B cell (primary cell): ENCODE measurements around the gene EPSTI1. TPM values are rescaled to one million over a fixed set of nuclear protein-coding genes. Genes with fewer than 3 reads are reported as not detected.

ENCODE experiments used
- ATAC-seq: fragments of 200-7000 bp; cut with Tn5 transposase; one replicate; pipeline ENCODE4 v1.10.0; 2021; ENCODE audit warnings: low read depth, mild to moderate bottlenecking, moderate number of reproducible peaks, moderate library complexity
- CTCF ChIA-PET: fragments of 350-600 bp; sonication (Branson Sonifier 250); formaldehyde crosslinking; loops from one replicate; lab custom pipeline; 2021; ENCODE audit warnings: antibody characterized with exemption, inconsistent platforms; lab: Charles Lee
- POLR2A ChIA-PET: fragments of 350-600 bp; sonication (Branson Sonifier 250); formaldehyde crosslinking; loops from one replicate; lab custom pipeline; 2021; ENCODE audit warnings: antibody characterized with exemption; lab: Charles Lee
- DNase-seq: peaks from one replicate; pipeline ENCODE4 v3.0.0; 2013
- H2AFZ ChIP-seq: 2 replicates; pipeline ENCODE4 v1.6.1; 2012; ENCODE audit warnings: mild to moderate bottlenecking, low read depth, low read length; ENCODE audit not compliant: insufficient read depth, poor library complexity, severe bottlenecking
- H3K27ac ChIP-seq, 2 donors: 1 replicate in 1 of 2; 2 replicates in 1 of 2; pipeline ENCODE4 v1.5.1; 2012 to 2013; ENCODE audit warnings: low read length in 2 of 2, mild to moderate bottlenecking in 2 of 2, moderate library complexity in 1 of 2
- H3K27me3 ChIP-seq, 4 experiments: fragments of 200-600 bp in 1 of 4; sonication (generic) in 1 of 4; replicated peaks in 1 of 4; 1 replicate in 2 of 4; 2 replicates in 2 of 4; pipeline versions ENCODE4 v1.6.1 to v1.7.0; 2013 to 2016; ENCODE audit warnings: low read length in 3 of 4, mild to moderate bottlenecking in 2 of 4, mixed read lengths in 1 of 4, moderate library complexity in 1 of 4; ENCODE audit not compliant: insufficient read depth in 4 of 4, control insufficient read depth in 3 of 4; ENCODE audit errors: control extremely low read depth in 1 of 4
- H3K36me3 ChIP-seq, 2 experiments: replicated peaks in 1 of 2; 1 replicate in 1 of 2; 2 replicates in 1 of 2; pipeline versions ENCODE4 v1.6.1 to v1.7.1; 2013; ENCODE audit warnings: low read length in 1 of 2; ENCODE audit not compliant: insufficient read depth in 2 of 2, control insufficient read depth in 1 of 2; ENCODE audit errors: control extremely low read depth in 1 of 2, extremely low read depth in 1 of 2
- H3K4me1 ChIP-seq, 2 donors: fragments of 200-600 bp in 1 of 2; sonication (generic) in 1 of 2; 1 replicate in 1 of 2; 2 replicates in 1 of 2; pipeline versions ENCODE4 v1.5.1 to v1.6.1; 2013 to 2017; ENCODE audit warnings: low read length in 2 of 2; ENCODE audit not compliant: control insufficient read depth in 2 of 2, insufficient read depth in 2 of 2
- H3K4me2 ChIP-seq: replicated peaks from 2 replicates; pipeline ENCODE3; 2012; ENCODE audit warnings: mild to moderate bottlenecking, low read depth, low read length; ENCODE audit not compliant: poor library complexity, severe bottlenecking
- H3K4me3 ChIP-seq, 5 experiments: fragments of 200-600 bp in 1 of 5; sonication (generic) in 1 of 5; 1 replicate in 3 of 5; 2 replicates in 2 of 5; pipeline versions ENCODE4 v1.5.1 to v1.7.0; 2011 to 2016; ENCODE audit warnings: low read length in 4 of 5, mild to moderate bottlenecking in 4 of 5, low read depth in 2 of 5, control low read depth in 1 of 5, moderate library complexity in 1 of 5; ENCODE audit not compliant: insufficient read depth in 1 of 5; ENCODE audit errors: control extremely low read depth in 1 of 5, extremely low read depth in 1 of 5
- H3K79me2 ChIP-seq: fragments of 200-600 bp; sonication (generic); one replicate; pipeline ENCODE4 v1.6.0; 2016; ENCODE audit warnings: low read length; ENCODE audit not compliant: control insufficient read depth, insufficient read depth
- H3K9ac ChIP-seq: fragments of 200-600 bp; sonication (generic); 2 replicates; pipeline ENCODE4 v1.6.1; 2017; ENCODE audit warnings: mild to moderate bottlenecking, low read length, moderate library complexity
- H3K9me3 ChIP-seq, 3 donors: one replicate each; pipeline versions ENCODE4 v1.6.1 to v1.7.1; 2013; ENCODE audit warnings: low read length in 2 of 3; ENCODE audit not compliant: control insufficient read depth in 2 of 3, insufficient read depth in 1 of 3; ENCODE audit errors: control extremely low read depth in 1 of 3
- H4K20me1 ChIP-seq: 2 replicates; pipeline ENCODE4 v1.6.0; 2012; ENCODE audit warnings: mild to moderate bottlenecking, low read length; ENCODE audit not compliant: insufficient read depth, control insufficient read depth, poor library complexity, severe bottlenecking
- H3K27ac Mint-ChIP-seq: one replicate; pipeline ENCODE4 v1.8.0; 2021; ENCODE audit warnings: mixed read lengths
- H3K27me3 Mint-ChIP-seq: one replicate; pipeline ENCODE4 v1.8.0; 2021; ENCODE audit warnings: mixed read lengths
- H3K4me1 Mint-ChIP-seq: one replicate; pipeline ENCODE4 v1.8.0; 2021; ENCODE audit warnings: mixed read lengths
- H3K4me3 Mint-ChIP-seq: one replicate; pipeline ENCODE4 v1.8.0; 2021; ENCODE audit warnings: mixed read lengths
- H3K9me3 Mint-ChIP-seq: one replicate; pipeline ENCODE4 v1.8.0; 2022; ENCODE audit warnings: mixed read lengths; ENCODE audit not compliant: insufficient read depth
- CTCF ChIP-seq: fragments of 200-600 bp; IDR thresholded peaks from one replicate; pipeline ENCODE4 v1.8.0; 2022; ENCODE audit warnings: antibody characterized with exemption, mild to moderate bottlenecking
- EZH2 ChIP-seq: IDR thresholded peaks from 2 replicates; pipeline ENCODE4 v1.6.1; 2012; ENCODE audit warnings: borderline replicate concordance, low read depth, mild to moderate bottlenecking, moderate library complexity, low read length; ENCODE audit not compliant: insufficient read depth, poor library complexity, severe bottlenecking
- WGBS: methylation state at CpG from one replicate; pipeline ENCODE4 v1.1.5; 2013; ENCODE audit warnings: missing lambda C conversion rate; ENCODE audit not compliant: insufficient coverage; 5-methylcytosine and 5-hydroxymethylcytosine counted together
- intact Hi-C: fragments of 100-400 bp; cut with micrococcal nuclease; formaldehyde crosslinking; loops from one replicate; pipeline ENCODE4 v1.10.0; 2022
- polyA plus RNA-seq: library from polyadenylated mRNA; depleted of rRNA; stranded (reverse); fragments of >200 nt; gene quantifications from 2 replicates; pipeline ENCODE4 v1.2.3, GENCODE V29; 2012
- total RNA-seq, 2 donors: library from RNA; stranded (reverse); fragments of 120-200 nt in 1 of 2; gene quantifications; 1 replicate in 1 of 2; 2 replicates in 1 of 2; pipeline versions ENCODE4 v1.2.3 to v1.2.4, GENCODE V29; 2013 to 2022

Gene EPSTI1
- total and polyA plus RNA-seq, 2 donors (not counting 1 experiment from before 2014, with no cell fraction given), result 13.4 to 41.8 TPM

- no peak overlapping the region for H3K9ac ChIP-seq
- no peak for TF ChIP-seq EZH2
- no peak for TF ChIP-seq CTCF
- H3K36me3 ChIP-seq, result no peaks in the 10 kb centered on the region
- no peaks in the 10 kb centered on the region for H3K9me3 Mint-ChIP-seq
- 57% methylated on average over 1 of the region's 1 CpG for WGBS
- intact Hi-C loops, result no loop called here
- H2AFZ ChIP-seq, result peak overlapping the region; percentile 39
- peaks cover 25% of the 10 kb centered on the region for H3K4me1 Mint-ChIP-seq
- CTCF ChIA-PET, result no interaction called here
- no peaks in the 10 kb centered on the region for H3K79me2 ChIP-seq
- H3K27ac Mint-ChIP-seq, result peak overlapping the region; percentile 76
- peaks cover 17 to 19% of the 10 kb centered on the region in 2 donors for H3K4me1 ChIP-seq
- no peaks in the 10 kb centered on the region for H3K9me3 ChIP-seq
- H3K27ac ChIP-seq, result peak overlapping the region; percentile 18 to 27
- peak; percentile 86 for ATAC-seq
- no peaks in the 10 kb centered on the region for H4K20me1 ChIP-seq
- POLR2A ChIA-PET, result no interaction called here
- peaks cover 7% of the 10 kb centered on the region for H3K27me3 Mint-ChIP-seq
- H3K4me3 ChIP-seq, result no peak overlapping the region
- peak overlapping the region; percentile 44 for H3K4me3 Mint-ChIP-seq
- peak; percentile 70 for DNase-seq
- H3K4me2 ChIP-seq, result peak overlapping the region; percentile 53
- H3K27me3 ChIP-seq, result no peaks in the 10 kb centered on the region
Observed at GRCh38 chr13:42876270-42876714, 115.7 kb downstream of the EPSTI1 start.

- peaks cover 17 to 19% of the 10 kb centered on the region in 2 donors for H3K4me1 ChIP-seq
- no peaks in the 10 kb centered on the region for H3K79me2 ChIP-seq
- H3K4me2 ChIP-seq, result peak overlapping the region; percentile 53
- H3K36me3 ChIP-seq, result no peaks in the 10 kb centered on the region
- peaks cover 25% of the 10 kb centered on the region for H3K4me1 Mint-ChIP-seq
- H3K9me3 Mint-ChIP-seq, result no peaks in the 10 kb centered on the region
- no peak overlapping the region for H3K4me3 ChIP-seq
- H3K27ac ChIP-seq, result no peak overlapping the region
- H3K27ac Mint-ChIP-seq, result peak overlapping the region; percentile 76
- DNase-seq, result no peak
- H3K27me3 ChIP-seq, result no peaks in the 10 kb centered on the region
- WGBS, result 93% methylated on average over 6 of the region's 12 CpGs
- intact Hi-C loops, result no loop called here
- H3K9me3 ChIP-seq, result no peaks in the 10 kb centered on the region
- peak overlapping the region; percentile 44 for H3K4me3 Mint-ChIP-seq
- peak overlapping the region; percentile 39 for H2AFZ ChIP-seq
- peaks cover 7% of the 10 kb centered on the region for H3K27me3 Mint-ChIP-seq
- POLR2A ChIA-PET, result no interaction called here
- no peaks in the 10 kb centered on the region for H4K20me1 ChIP-seq
- CTCF ChIA-PET, result no interaction called here
- no peak for TF ChIP-seq EZH2
- TF ChIP-seq CTCF, result no peak
- peak; percentile 24 for ATAC-seq
- H3K9ac ChIP-seq, result no peak overlapping the region
Observed at GRCh38 chr13:42875475-42876269, 116.4 kb downstream of the EPSTI1 start.
